H1 (cell line): Measurements from ENCODE around the gene PLA2R1.

Experiments used
- CEBPB ChIP-seq: IDR thresholded peaks from 2 replicates; pipeline ENCODE4 v1.6.1; 2012; ENCODE audit warnings: low read depth, low read length
- CHD1 ChIP-seq: IDR thresholded peaks from 2 replicates; pipeline ENCODE4 v1.6.1; 2012; ENCODE audit warnings: low read depth, low read length, improper control_type of control experiment
- CHD2 ChIP-seq: IDR thresholded peaks from 2 replicates; pipeline ENCODE4 v1.6.1; 2012; ENCODE audit warnings: low read length, improper control_type of control experiment
- CTCF ChIP-seq, 3 experiments: IDR thresholded peaks; 1 replicate in 2 of 3; 2 replicates in 1 of 3; pipeline versions ENCODE4 v1.5.1 to v1.6.1; 2011; ENCODE audit warnings: low read length in 3 of 3, mild to moderate bottlenecking in 3 of 3, inconsistent platforms in 2 of 3, low read depth in 1 of 3, moderate library complexity in 1 of 3; ENCODE audit not compliant: insufficient read depth in 1 of 3; ENCODE audit errors: control extremely low read depth in 1 of 3
- EZH2 ChIP-seq: fragments of 200-600 bp; sonication (generic); IDR thresholded peaks from 2 replicates; pipeline ENCODE4 v1.7.1; 2012; ENCODE audit warnings: low read depth, mild to moderate bottlenecking, moderate library complexity, low read length, inconsistent platforms; ENCODE audit not compliant: severe bottlenecking
- JUN ChIP-seq: IDR thresholded peaks from 2 replicates; pipeline ENCODE4 v1.6.1; 2011; ENCODE audit warnings: low read depth, mild to moderate bottlenecking, improper control_type of control experiment, low read length
- KDM1A ChIP-seq: fragments of 200-600, 300-600 bp; sonication (generic); IDR thresholded peaks from 2 replicates; pipeline ENCODE4 v1.7.1; 2016; ENCODE audit warnings: mild to moderate bottlenecking, low read length, borderline replicate concordance
- POLR2A ChIP-seq, 2 experiments: IDR thresholded peaks; 1 replicate in 1 of 2; 2 replicates in 1 of 2; pipeline ENCODE4 v1.6.1; 2011; ENCODE audit warnings: low read depth in 2 of 2, low read length in 2 of 2, mild to moderate bottlenecking in 2 of 2; ENCODE audit errors: control extremely low read depth in 1 of 2
- POLR2AphosphoS5 ChIP-seq: IDR thresholded peaks from 2 replicates; pipeline ENCODE4 v1.6.1; 2011; ENCODE audit warnings: low read depth, low read length
- RAD21 ChIP-seq, 2 experiments: IDR thresholded peaks in 1 of 2; conservative IDR thresholded peaks in 1 of 2; 2 replicates each; pipeline ENCODE4 v1.6.1; 2011; ENCODE audit warnings: low read depth in 2 of 2, low read length in 2 of 2, improper control_type of control experiment in 1 of 2, inconsistent platforms in 1 of 2, mild to moderate bottlenecking in 1 of 2, moderate library complexity in 1 of 2
- SP1 ChIP-seq: IDR thresholded peaks from 2 replicates; pipeline ENCODE4 v1.6.1; 2011; ENCODE audit warnings: low read depth, low read length
- TF ChIP-seq, protein P1 (sequence below): IDR thresholded peaks from 2 replicates; pipeline ENCODE4 v1.6.1; 2011; ENCODE audit warnings: low read depth, mild to moderate bottlenecking, low read length; ENCODE audit not compliant: insufficient read depth
- TF ChIP-seq, protein P2 (sequence below): IDR thresholded peaks from 2 replicates; pipeline ENCODE4 v1.6.1; 2012; ENCODE audit warnings: inconsistent platforms

- TF ChIP-seq CTCF (IDR thresholded peaks at IDR 0.05; ENCODE audit: control extremely low read depth in 1 of 3, insufficient read depth in 1 of 3, low read depth in 1 of 3, low read length in 3 of 3) (no peak), JUN (no peak), CEBPB (no peak), SP1 (no peak), RAD21 (IDR thresholded peaks at IDR 0.05 in 1 of 2, conservative IDR thresholded peaks at IDR 0.05 in 1 of 2; ENCODE audit: low read depth in 2 of 2, low read length in 2 of 2) (no peak), POLR2A (IDR thresholded peaks at IDR 0.05; ENCODE audit: control extremely low read depth in 1 of 2, low read depth in 2 of 2, low read length in 2 of 2) (no peak), KDM1A (no peak), EZH2 (no peak), CHD2 (no peak), CHD1 (no peak), POLR2AphosphoS5 (no peak)
- TF ChIP-seq, protein P1, sequence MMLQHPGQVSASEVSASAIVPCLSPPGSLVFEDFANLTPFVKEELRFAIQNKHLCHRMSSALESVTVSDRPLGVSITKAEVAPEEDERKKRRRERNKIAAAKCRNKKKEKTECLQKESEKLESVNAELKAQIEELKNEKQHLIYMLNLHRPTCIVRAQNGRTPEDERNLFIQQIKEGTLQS, result no peak
- TF ChIP-seq, protein P2, sequence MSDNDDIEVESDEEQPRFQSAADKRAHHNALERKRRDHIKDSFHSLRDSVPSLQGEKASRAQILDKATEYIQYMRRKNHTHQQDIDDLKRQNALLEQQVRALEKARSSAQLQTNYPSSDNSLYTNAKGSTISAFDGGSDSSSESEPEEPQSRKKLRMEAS, result no peak
These were observed 9.9 kb downstream of the PLA2R1 start for GRCh38 chr2:160052531-160052930.
